ENCODE measurements around the gene SLC22A2. TPM values are rescaled to one million over a fixed set of nuclear protein-coding genes. Genes with fewer than 3 reads are reported as not detected.

The SLC22A2 gene
- total and polyA plus RNA-seq, 8 donors, result 0.04 to 0.23 (median 0.07) TPM; not detected in 2

- intact Hi-C loops (cut with DNase I), result no loop called here
- no peaks in the 10 kb centered on the region for H3K27me3 ChIP-seq
- no peak overlapping the region for H3K27ac ChIP-seq
- no peak overlapping the region for H3K4me3 ChIP-seq
- H3K36me3 ChIP-seq, result no peaks in the 10 kb centered on the region
- DNase-seq, result no peak
- H3K4me1 ChIP-seq, result no peaks in the 10 kb centered on the region
- H3K9me3 ChIP-seq, result no peaks in the 10 kb centered on the region
- ATAC-seq, result no peak
- TF ChIP-seq CTCF (IDR thresholded peaks at IDR 0.05), result no peak
These were observed 6.4 kb downstream of the SLC22A2 start for GRCh38 chr6:160252073-160252813.

- Histone ChIP-seq H3K27me3 (no peaks in the 10 kb centered on the region), H3K27ac (no peak overlapping the region), H3K36me3 (no peaks in the 10 kb centered on the region), H3K9me3 (no peaks in the 10 kb centered on the region), H3K4me1 (no peaks in the 10 kb centered on the region), H3K4me3 (no peak overlapping the region)
- no peak for DNase-seq
- ATAC-seq, result no peak
- intact Hi-C loops (cut with DNase I), result no loop called here
- TF ChIP-seq CTCF (IDR thresholded peaks at IDR 0.05), result no peak
These were observed 8.9 kb downstream of the SLC22A2 start for GRCh38 chr6:160249671-160250070.

- H3K27ac ChIP-seq, result no peak overlapping the region
- no peak for DNase-seq
- H3K27me3 ChIP-seq, result no peaks in the 10 kb centered on the region
- no peak for TF ChIP-seq CTCF (IDR thresholded peaks at IDR 0.05)
- no peak for ATAC-seq
- no peak overlapping the region for H3K4me3 ChIP-seq
- H3K9me3 ChIP-seq, result no peaks in the 10 kb centered on the region
- H3K4me1 ChIP-seq, result no peaks in the 10 kb centered on the region
- no peaks in the 10 kb centered on the region for H3K36me3 ChIP-seq
- intact Hi-C loops (cut with DNase I), result no loop called here
These were observed 10.1 kb downstream of the SLC22A2 start for GRCh38 chr6:160248538-160248937.

GRCh38 chr6:160247457-160247883 lies 11.2 kb downstream of the SLC22A2 start:
- DNase-seq, result no peak
- Histone ChIP-seq H3K4me3 (no peak overlapping the region), H3K27ac (no peak overlapping the region), H3K27me3 (no peaks in the 10 kb centered on the region), H3K4me1 (no peaks in the 10 kb centered on the region), H3K36me3 (no peaks in the 10 kb centered on the region), H3K9me3 (no peaks in the 10 kb centered on the region)
- intact Hi-C loops (cut with DNase I), result no loop called here
- TF ChIP-seq CTCF (IDR thresholded peaks at IDR 0.05), result no peak
- no peak for ATAC-seq

GRCh38 chr6:160240691-160241084 lies 17.9 kb downstream of the SLC22A2 start:
- intact Hi-C loops (cut with DNase I), result no loop called here
- ATAC-seq (no peak), DNase-seq (no peak)
- Histone ChIP-seq H3K4me1 (no peaks in the 10 kb centered on the region), H3K27ac (no peak overlapping the region), H3K36me3 (no peaks in the 10 kb centered on the region), H3K9me3 (peaks cover 0 to 12% of the 10 kb centered on the region in 2 donors), H3K27me3 (no peaks in the 10 kb centered on the region), H3K4me3 (no peak overlapping the region)
- no peak for TF ChIP-seq CTCF (IDR thresholded peaks at IDR 0.05)

All from left lung (tissue), 10 donors.